Measurements from ENCODE around the gene PGR.

Gene PGR

GRCh38 chr11:101008961-101009689, 120.5 kb downstream of the PGR start:
- DNase-seq, result no peak

GRCh38 chr11:101003468-101003867, 126.1 kb downstream of the PGR start:
- DNase-seq, result no peak

- DNase-seq, result no peak
These were observed 129.9 kb downstream of the PGR start for GRCh38 chr11:100999756-101000155.

GRCh38 chr11:100994966-100995365, 134.6 kb downstream of the PGR start:
- DNase-seq, result no peak

GRCh38 chr11:100991541-100991940, 138.1 kb downstream of the PGR start:
- DNase-seq, result no peak

- no peak for DNase-seq
These were observed 138.7 kb downstream of the PGR start for GRCh38 chr11:100990931-100991330.

- DNase-seq, result no peak
These were observed 144.9 kb downstream of the PGR start for GRCh38 chr11:100984668-100985067.

GRCh38 chr11:100981196-100981824, 148.3 kb downstream of the PGR start:
- no peak for DNase-seq

GRCh38 chr11:100980156-100980555, 149.5 kb downstream of the PGR start:
- no peak for DNase-seq

All from NCI-H146 (cell line).